ENCODE results near the gene WNK4.

Gene WNK4

DNA sequence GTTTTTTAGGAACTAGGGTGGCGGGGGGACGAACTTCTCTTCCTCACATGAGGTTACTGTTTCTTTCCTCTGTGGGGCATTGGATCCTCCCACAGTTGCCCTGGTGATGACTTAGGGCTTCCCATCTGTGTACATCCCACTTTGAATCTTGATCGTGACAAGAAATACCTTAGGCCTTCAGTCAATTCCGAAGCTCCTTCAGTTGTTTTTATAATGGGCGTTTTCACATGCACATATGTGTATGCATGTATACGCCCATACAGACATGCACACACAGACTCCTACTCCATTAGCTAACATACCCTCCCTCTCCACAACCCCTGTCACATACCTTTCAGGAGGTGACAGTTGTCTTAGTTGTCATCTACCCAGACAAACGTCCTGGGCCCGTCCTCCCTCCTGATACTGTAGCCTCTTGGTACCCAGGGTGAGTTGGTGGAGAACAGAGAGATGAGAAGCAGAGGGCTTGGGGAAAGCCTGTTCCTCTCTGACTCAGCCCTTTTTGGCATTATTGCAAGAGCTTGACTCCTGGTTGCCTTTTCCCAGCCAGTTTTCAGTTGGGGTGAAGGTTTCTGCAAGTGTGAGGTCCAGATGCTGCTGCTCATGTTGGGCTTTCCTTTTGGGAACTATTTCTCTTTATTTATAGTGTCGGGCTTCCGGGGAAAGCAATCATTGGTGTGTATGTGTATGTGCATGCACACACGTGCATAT, 61.7 kb downstream of the WNK4 start:
- DNase-seq (ENCODE audit: low spot score), result no peak

DNA sequence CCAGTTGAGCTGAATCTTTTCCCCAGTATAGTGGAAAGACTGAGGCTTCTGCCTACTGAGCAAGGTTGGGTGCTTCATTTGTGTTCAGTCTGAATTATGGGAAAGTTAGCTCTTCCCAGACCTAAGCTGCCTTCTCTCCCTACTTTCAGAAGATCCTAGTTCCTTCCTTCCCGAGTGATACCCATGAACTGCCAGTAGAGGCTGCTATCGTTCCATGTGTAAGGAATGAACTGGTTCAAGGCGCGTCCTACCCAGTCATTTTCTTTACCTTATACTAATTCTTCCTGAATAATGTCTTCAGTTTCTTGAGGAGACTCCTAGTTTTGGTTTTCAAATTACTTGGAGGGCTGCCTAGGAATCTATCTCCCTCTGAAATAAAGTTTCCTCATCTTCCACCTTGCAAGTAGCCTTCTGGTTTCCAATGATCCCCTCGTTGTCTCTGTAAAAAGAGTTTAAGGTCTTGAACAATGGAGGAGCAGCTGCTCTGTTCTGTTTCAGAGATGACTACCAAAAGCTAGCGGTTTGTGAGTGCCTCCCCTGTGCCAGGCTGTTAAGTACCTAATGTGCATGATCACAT, 63.0 kb downstream of the WNK4 start:
- DNase-seq (ENCODE audit: low spot score), result peak; percentile 84

DNA sequence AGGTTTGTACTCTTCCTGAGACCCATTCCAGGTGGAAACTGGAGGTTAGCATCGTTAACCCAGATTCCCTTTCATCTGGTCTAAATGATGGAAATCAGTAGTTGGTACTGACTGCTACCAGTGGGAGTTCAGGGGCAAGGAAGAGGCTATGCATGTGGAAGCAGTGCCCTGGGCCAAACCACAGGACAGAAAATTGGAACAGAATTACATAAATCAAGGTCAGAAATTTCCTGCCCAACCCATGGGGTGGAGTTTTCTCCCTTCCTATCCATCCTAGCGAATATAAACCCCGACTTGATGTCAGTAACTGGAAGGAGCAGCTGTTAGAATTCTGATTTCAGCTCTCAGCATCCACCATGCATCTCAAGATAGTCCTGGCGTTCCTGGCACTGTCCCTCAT, 63.9 kb downstream of the WNK4 start, which contains the start of gene AOC2:
AOC2 (plus strand) TSS at position 310 of the 400 bp plus-strand sequence; CDS start at position 357, 47 bp downstream.
- no peak for DNase-seq (ENCODE audit: low spot score)

DNA sequence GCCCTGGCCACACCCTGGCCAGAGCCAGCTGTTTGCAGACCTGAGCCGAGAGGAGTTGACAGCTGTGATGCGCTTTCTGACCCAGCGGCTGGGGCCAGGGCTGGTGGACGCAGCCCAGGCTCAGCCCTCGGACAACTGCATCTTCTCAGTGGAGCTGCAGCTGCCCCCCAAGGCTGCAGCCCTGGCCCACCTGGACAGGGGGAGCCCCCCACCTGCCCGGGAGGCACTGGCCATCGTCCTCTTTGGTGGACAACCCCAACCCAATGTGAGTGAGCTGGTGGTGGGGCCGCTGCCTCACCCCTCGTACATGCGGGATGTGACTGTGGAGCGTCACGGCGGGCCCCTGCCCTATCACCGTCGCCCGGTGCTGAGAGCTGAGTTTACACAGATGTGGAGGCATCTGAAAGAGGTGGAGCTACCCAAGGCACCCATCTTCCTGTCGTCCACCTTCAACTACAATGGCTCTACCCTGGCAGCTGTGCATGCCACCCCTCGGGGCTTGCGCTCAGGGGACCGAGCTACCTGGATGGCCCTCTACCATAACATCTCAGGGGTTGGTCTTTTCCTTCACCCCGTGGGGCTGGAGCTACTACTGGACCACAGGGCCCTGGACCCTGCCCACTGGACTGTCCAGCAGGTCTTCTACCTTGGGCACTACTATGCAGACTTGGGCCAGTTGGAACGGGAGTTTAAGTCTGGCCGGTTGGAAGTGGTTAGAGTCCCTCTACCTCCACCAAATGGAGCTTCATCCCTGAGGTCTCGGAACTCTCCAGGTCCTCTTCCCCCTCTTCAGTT, 64.5 kb downstream of the WNK4 start:
- no peak for DNase-seq (ENCODE audit: low spot score)

DNA sequence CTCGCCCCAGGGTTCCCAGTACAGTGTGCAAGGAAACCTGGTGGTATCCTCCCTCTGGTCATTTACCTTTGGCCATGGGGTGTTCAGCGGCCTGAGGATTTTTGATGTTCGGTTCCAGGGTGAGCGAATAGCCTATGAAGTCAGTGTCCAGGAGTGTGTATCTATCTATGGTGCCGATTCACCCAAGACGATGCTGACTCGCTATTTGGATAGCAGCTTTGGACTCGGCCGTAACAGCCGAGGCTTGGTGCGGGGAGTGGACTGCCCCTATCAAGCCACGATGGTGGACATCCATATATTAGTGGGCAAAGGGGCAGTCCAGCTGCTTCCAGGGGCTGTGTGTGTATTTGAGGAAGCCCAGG, 65.1 kb downstream of the WNK4 start:
- DNase-seq (ENCODE audit: low spot score), result no peak

DNA sequence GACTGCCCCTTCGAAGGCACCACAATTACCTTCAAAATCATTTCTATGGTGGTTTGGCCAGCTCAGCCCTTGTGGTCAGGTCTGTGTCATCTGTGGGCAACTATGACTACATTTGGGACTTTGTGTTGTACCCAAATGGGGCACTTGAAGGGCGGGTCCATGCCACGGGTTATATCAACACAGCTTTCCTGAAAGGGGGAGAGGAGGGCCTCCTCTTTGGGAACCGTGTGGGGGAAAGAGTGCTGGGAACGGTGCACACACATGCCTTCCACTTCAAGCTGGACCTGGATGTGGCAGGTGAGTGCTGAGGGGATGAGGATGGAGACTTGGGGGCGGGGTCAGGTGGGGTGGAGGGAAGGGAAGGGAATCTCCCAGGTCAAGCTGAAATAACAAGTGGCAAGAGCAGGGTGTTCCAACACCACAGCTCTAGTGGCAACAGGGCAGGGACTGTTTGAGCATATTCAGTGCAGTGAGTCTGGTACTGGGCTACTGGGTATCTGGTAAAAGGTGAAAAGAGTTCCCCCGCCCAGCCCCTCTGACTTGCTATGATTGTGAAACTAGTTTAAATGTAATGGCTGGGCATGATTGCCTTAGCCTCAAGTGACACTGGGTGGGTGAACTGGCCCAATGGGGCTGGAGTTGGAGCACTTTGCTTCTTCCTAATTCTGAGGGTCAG, 65.6 kb downstream of the WNK4 start:
- DNase-seq (ENCODE audit: low spot score), result no peak

Measured in iPS-NIHi11 (cell line).